Kidney glomerular epithelial cell (primary cell): Measurements from ENCODE around the gene NELFA.

Source experiments
- DNase-seq: peaks from one replicate; lab custom pipeline; 2025; lab: John Stamatoyannopoulos, UW

NELFA gene

GRCh38 chr4:1982124-1983052 is 26.4 kb downstream of the NELFA start:
- DNase-seq = no peak

- no peak for DNase-seq
Measured at GRCh38 chr4:1981251-1982058, 27.3 kb downstream of the NELFA start.

- no peak for DNase-seq
Measured at GRCh38 chr4:1980561-1981041, 28.2 kb downstream of the NELFA start.

- DNase-seq = no peak
Measured at GRCh38 chr4:1979477-1980196, 29.1 kb downstream of the NELFA start.

GRCh38 chr4:1978741-1979476 is 29.9 kb downstream of the NELFA start:
- no peak for DNase-seq

GRCh38 chr4:1978226-1978625 is 30.5 kb downstream of the NELFA start:
- DNase-seq = no peak

GRCh38 chr4:1976416-1977352 is 32.1 kb downstream of the NELFA start:
- no peak for DNase-seq

GRCh38 chr4:1975880-1976279 is 32.9 kb downstream of the NELFA start:
- no peak for DNase-seq

- no peak for DNase-seq
Measured at GRCh38 chr4:1975391-1975801, 33.4 kb downstream of the NELFA start.

- DNase-seq = no peak
Measured at GRCh38 chr4:1974840-1975239, 33.9 kb downstream of the NELFA start.

GRCh38 chr4:1973661-1974060 is 35.1 kb downstream of the NELFA start:
- no peak for DNase-seq

GRCh38 chr4:1973218-1973617 is 35.6 kb downstream of the NELFA start:
- DNase-seq = no peak

- no peak for DNase-seq
Measured at GRCh38 chr4:1972414-1972813, 36.4 kb downstream of the NELFA start.

GRCh38 chr4:1971456-1972200 is 37.1 kb downstream of the NELFA start:
- no peak for DNase-seq

GRCh38 chr4:1970926-1971325 is 37.8 kb downstream of the NELFA start:
- DNase-seq = no peak

- DNase-seq = no peak
Measured at GRCh38 chr4:1969928-1970723, 38.6 kb downstream of the NELFA start.

- no peak for DNase-seq
Measured at GRCh38 chr4:1968686-1969295, 40.0 kb downstream of the NELFA start.

- no peak for DNase-seq
Measured at GRCh38 chr4:1967512-1968149, 41.1 kb downstream of the NELFA start.
